GM12878 (cell line): Measurements from ENCODE around the gene ETV6. TPM values are rescaled to one million over a fixed set of nuclear protein-coding genes. Genes with fewer than 3 reads are reported as not detected.
A peak's percentile ranks its signal among the peaks of the same experiment; 100 is the strongest.

ENCODE experiments used
- ATF7 ChIP-seq: fragments of 450-650 bp; IDR thresholded peaks from 2 replicates; pipeline ENCODE4 v1.6.1; 2016; ENCODE audit warnings: low read depth, mild to moderate bottlenecking
- BCL11A ChIP-seq: IDR thresholded peaks from 2 replicates; pipeline ENCODE4 v1.6.1; 2011; ENCODE audit warnings: low read depth, low read length
- EGR1 ChIP-seq, 2 experiments: IDR thresholded peaks; 1 replicate in 1 of 2; 2 replicates in 1 of 2; pipeline ENCODE4 v1.6.1; 2011 to 2012; ENCODE audit warnings: low read depth in 2 of 2, low read length in 2 of 2, borderline replicate concordance in 1 of 2, mild to moderate bottlenecking in 1 of 2, moderate library complexity in 1 of 2
- ELK1 ChIP-seq: IDR thresholded peaks from 2 replicates; pipeline ENCODE4 v1.6.1; 2012; ENCODE audit warnings: low read depth, low read length, improper control_type of control experiment
- ESRRA ChIP-seq: IDR thresholded peaks from 2 replicates; pipeline ENCODE4 v1.6.1; 2012; ENCODE audit warnings: mild to moderate bottlenecking, low read length, improper control_type of control experiment
- GATAD2B ChIP-seq: fragments of 450-650 bp; conservative IDR thresholded peaks from 2 replicates; pipeline ENCODE4 v1.6.1; 2017; ENCODE audit warnings: low read depth, mild to moderate bottlenecking, moderate library complexity
- HDGF ChIP-seq: fragments of 450-650 bp; IDR thresholded peaks from 2 replicates; pipeline ENCODE4 v1.6.1; 2016; ENCODE audit warnings: antibody characterized with exemption
- IRF4 ChIP-seq: IDR thresholded peaks from 2 replicates; pipeline ENCODE4 v1.6.1; 2011; ENCODE audit warnings: low read depth, low read length
- MAX ChIP-seq: IDR thresholded peaks from 2 replicates; pipeline ENCODE4 v1.6.1; 2012; ENCODE audit warnings: low read depth, low read length, improper control_type of control experiment
- MEF2B ChIP-seq: fragments of 450-650 bp; IDR thresholded peaks from 2 replicates; pipeline ENCODE4 v1.6.1; 2018; ENCODE audit warnings: mild to moderate bottlenecking, moderate library complexity; ENCODE audit not compliant: partially characterized antibody, poor library complexity, severe bottlenecking
- PKNOX1 ChIP-seq: fragments of 450-650 bp; IDR thresholded peaks from 2 replicates; pipeline ENCODE4 v1.6.1; 2016; ENCODE audit warnings: mild to moderate bottlenecking
- POU2F2 ChIP-seq: IDR thresholded peaks from 3 replicates; pipeline ENCODE4 v1.6.1; 2011; ENCODE audit warnings: low read depth, mild to moderate bottlenecking, low read length, borderline replicate concordance
- RAD51 ChIP-seq: fragments of 450-650 bp; IDR thresholded peaks from 2 replicates; pipeline ENCODE4 v1.6.1; 2016; ENCODE audit warnings: moderate library complexity, mild to moderate bottlenecking, inconsistent platforms
- SMC3 ChIP-seq: IDR thresholded peaks from 2 replicates; pipeline ENCODE4 v1.6.1; 2011; ENCODE audit warnings: low read length, improper control_type of control experiment, borderline replicate concordance
- SP1 ChIP-seq: IDR thresholded peaks from one replicate; pipeline ENCODE4 v1.6.1; 2011; ENCODE audit warnings: low read depth, low read length
- SPI1 ChIP-seq: IDR thresholded peaks from 2 replicates; pipeline ENCODE4 v1.6.1; 2011; ENCODE audit warnings: low read depth, mild to moderate bottlenecking, low read length, moderate library complexity, borderline replicate concordance; ENCODE audit not compliant: insufficient read depth
- SREBF1 ChIP-seq: IDR thresholded peaks from 2 replicates; pipeline ENCODE4 v1.6.1; 2012; ENCODE audit warnings: mild to moderate bottlenecking, low read length
- ZBTB33 ChIP-seq: fragments of 450-650 bp; IDR thresholded peaks from 2 replicates; pipeline ENCODE4 v1.6.1; 2017; ENCODE audit warnings: mild to moderate bottlenecking
- ZNF207 ChIP-seq: fragments of 450-650 bp; IDR thresholded peaks from 2 replicates; pipeline ENCODE4 v1.6.1; 2014; ENCODE audit warnings: antibody characterized with exemption, mild to moderate bottlenecking, borderline replicate concordance
- ZNF384 ChIP-seq: IDR thresholded peaks from 2 replicates; pipeline ENCODE4 v1.6.1; 2012; ENCODE audit warnings: low read depth, mild to moderate bottlenecking, low read length, improper control_type of control experiment, borderline replicate concordance
- ZNF687 ChIP-seq: fragments of 450-650 bp; IDR thresholded peaks from 2 replicates; pipeline ENCODE4 v1.6.1; 2017; ENCODE audit warnings: mild to moderate bottlenecking, moderate library complexity
- polyA plus RNA-seq, 11 experiments: library from polyadenylated mRNA; depleted of rRNA in 4 of 11; unstranded in 6 of 11; stranded (reverse) in 5 of 11; fragments of >200 nt; fragmentation: Nextera tagmentation in 4 of 11; fragmentation: Illumina TruSeq in 1 of 11; extraction: Ambion mirVana in 4 of 11; extraction: Trizol in 1 of 11; gene quantifications; 1 replicate in 1 of 11; 2 replicates in 10 of 11; pipeline versions ENCODE4 v1.2.1 to v1.2.3, GENCODE V29; 2011 to 2016; ENCODE audit warnings: inconsistent platforms in 2 of 11, missing spikeins in 2 of 11, low read depth in 1 of 11
- total RNA-seq, 4 experiments: library from RNA; depleted of rRNA in 3 of 4; stranded (reverse); fragments of >200 nt in 3 of 4; fragmentation: Illumina TruSeq in 1 of 4; extraction: Trizol in 1 of 4; gene quantifications; 2 replicates each; pipeline versions ENCODE4 v1.2.1 to v1.2.3, GENCODE V29; 2013 to 2021

The ETV6 gene
- total and polyA plus RNA-seq, 10 of the 15 experiments (the other 5 are each of a cell fraction or from before 2014, with no cell fraction given), result 6.6 to 74.8 (median 24.6) TPM

- TF ChIP-seq MAX (0 out of 2 replicates have a peak, but pooled peaks have one; percentile 55), POU2F2 (peak; percentile 91; the same call in 2 of the 3 replicates), BCL11A (peak; percentile 89), ZBTB33 (no peak), ZNF687 (peak; percentile 99), SP1 (peak; percentile 56), IRF4 (peak; percentile 70), HDGF (0 out of 2 replicates have a peak, but pooled peaks have one; percentile 37), SMC3 (peak; percentile 28; the same call in 1 of the 2 replicates), ELK1 (peak; percentile 25; the same call in 1 of the 2 replicates), EGR1 (IDR thresholded peaks at IDR 0.05; ENCODE audit: borderline replicate concordance in 1 of 2, low read depth in 2 of 2, low read length in 2 of 2) (0 out of 3 replicates have a peak, but pooled peaks of 1 of the 2 experiments have one; percentile 17), SREBF1 (no peak), MEF2B (peak; percentile 91), GATAD2B (peak; percentile 99), ZNF384 (no peak; the same call in 1 of the 2 replicates), ATF7 (peak; percentile 75), RAD51 (no peak), PKNOX1 (peak; percentile 86), ZNF207 (peak; percentile 44; the same call in 1 of the 2 replicates), SPI1 (0 out of 2 replicates have a peak, but pooled peaks have one; percentile 2), ESRRA (peak; percentile 86; the same call in 1 of the 2 replicates)
Measured at GRCh38 chr12:11761869-11762567, 112.5 kb downstream of the ETV6 start (continued).
